GM12874 (cell line): ENCODE measurements around the gene ABCD2.
A peak's percentile ranks its signal among the peaks of the same experiment; 100 is the strongest.

Source experiments
- TF ChIP-seq, protein P1 (sequence below): IDR thresholded peaks from 2 replicates; pipeline ENCODE4 v1.5.1; 2011; ENCODE audit warnings: low read depth, mild to moderate bottlenecking, control low read depth, low read length, moderate library complexity; ENCODE audit not compliant: insufficient read depth

Gene ABCD2

DNA sequence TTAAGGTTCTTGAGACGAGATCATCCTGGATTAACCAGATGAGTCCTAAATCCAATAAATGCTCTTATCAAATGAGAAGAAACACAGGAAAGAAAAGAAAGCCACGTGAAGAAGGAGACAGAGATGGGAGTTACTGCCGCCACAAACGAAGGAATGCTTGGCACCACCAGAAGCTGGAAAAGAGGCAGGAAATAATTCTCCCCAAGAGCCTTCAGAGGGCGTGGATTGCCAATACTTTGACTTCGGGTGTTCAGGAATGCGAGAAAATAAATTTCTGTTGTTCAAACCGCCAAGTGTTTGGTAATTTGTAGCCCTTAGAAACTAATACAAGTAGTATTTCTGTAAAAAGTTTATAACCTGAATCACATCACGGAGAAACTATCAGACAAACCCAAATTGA is 31.3 kb downstream of the ABCD2 start:
- TF ChIP-seq, protein P1, sequence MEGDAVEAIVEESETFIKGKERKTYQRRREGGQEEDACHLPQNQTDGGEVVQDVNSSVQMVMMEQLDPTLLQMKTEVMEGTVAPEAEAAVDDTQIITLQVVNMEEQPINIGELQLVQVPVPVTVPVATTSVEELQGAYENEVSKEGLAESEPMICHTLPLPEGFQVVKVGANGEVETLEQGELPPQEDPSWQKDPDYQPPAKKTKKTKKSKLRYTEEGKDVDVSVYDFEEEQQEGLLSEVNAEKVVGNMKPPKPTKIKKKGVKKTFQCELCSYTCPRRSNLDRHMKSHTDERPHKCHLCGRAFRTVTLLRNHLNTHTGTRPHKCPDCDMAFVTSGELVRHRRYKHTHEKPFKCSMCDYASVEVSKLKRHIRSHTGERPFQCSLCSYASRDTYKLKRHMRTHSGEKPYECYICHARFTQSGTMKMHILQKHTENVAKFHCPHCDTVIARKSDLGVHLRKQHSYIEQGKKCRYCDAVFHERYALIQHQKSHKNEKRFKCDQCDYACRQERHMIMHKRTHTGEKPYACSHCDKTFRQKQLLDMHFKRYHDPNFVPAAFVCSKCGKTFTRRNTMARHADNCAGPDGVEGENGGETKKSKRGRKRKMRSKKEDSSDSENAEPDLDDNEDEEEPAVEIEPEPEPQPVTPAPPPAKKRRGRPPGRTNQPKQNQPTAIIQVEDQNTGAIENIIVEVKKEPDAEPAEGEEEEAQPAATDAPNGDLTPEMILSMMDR, result no peak

DNA sequence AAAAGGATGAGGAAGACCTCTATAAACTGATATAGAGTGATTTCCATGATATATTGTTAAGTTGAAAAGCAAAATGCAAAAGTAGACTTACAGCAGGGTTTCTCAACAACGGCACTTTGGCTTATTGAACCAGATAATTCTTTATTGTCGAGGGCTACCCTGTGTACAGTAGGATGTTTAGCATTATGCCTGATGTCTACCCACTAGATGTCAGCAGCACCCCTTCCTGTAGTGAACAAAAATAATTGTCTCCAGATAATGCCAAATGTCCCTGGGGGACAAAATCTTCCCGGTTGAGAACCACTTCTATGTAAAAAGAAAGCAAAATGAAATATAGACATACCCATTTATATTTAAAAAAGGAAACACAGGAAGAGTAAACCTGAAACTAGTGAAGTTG is 32.4 kb downstream of the ABCD2 start:
- TF ChIP-seq, protein P1, result peak; percentile 39; the same call in 1 of the 2 replicates

DNA sequence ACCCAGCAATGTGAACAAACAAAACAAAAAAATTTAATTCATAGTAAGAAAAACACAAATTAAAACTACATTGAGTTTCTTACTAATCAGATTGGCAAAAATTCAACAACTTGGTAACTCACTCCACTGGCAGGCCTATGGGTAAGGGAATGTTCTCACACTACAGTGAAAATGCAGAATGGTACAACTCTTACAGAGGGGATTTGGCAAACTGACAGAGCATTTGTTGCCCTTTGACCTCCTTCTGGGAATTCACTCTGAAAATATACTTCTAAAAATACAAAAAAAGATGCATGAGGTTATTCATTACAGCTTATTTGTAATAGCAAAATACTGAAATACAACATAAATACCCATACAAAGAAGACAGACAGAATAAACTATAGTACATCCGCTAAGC is 32.8 kb downstream of the ABCD2 start:
- TF ChIP-seq, protein P1, result no peak

DNA sequence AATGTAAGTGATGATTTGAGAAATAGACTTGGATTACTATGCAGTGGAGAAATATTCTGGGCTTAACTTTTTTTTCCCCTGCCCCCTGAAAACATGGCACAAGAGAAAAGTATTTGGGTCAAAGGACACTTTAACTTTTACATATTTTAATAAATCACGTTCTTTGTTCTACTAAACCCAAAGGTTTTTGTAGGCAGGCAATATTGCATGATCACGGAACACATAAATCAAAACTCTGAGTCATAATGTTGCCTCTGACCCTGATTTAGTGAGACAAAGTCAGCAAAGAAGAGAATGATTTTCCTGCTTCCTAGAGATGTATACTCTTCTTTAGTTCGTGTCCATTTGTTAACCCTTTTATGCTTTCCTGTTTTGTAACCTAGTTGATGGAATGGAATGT is 38.0 kb downstream of the ABCD2 start:
- TF ChIP-seq, protein P1, result no peak

DNA sequence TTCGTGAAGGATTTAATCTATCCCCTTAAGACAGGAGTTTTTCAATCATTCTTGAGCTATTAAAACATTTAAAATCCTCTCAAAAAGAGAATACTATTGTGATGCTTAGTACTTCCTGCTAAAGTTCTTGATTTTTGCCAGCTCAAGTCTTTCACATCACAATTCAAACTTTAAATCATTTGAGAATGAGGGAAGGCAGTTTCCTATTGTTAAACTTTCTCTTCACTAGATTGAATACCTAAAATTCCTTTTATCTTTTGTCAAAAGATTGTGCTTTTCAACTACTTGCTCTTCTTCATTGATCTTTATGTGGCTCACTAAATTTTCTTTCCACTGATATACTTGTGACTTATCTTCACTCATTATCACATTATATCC is 44.1 kb downstream of the ABCD2 start:
- TF ChIP-seq, protein P1, result no peak

DNA sequence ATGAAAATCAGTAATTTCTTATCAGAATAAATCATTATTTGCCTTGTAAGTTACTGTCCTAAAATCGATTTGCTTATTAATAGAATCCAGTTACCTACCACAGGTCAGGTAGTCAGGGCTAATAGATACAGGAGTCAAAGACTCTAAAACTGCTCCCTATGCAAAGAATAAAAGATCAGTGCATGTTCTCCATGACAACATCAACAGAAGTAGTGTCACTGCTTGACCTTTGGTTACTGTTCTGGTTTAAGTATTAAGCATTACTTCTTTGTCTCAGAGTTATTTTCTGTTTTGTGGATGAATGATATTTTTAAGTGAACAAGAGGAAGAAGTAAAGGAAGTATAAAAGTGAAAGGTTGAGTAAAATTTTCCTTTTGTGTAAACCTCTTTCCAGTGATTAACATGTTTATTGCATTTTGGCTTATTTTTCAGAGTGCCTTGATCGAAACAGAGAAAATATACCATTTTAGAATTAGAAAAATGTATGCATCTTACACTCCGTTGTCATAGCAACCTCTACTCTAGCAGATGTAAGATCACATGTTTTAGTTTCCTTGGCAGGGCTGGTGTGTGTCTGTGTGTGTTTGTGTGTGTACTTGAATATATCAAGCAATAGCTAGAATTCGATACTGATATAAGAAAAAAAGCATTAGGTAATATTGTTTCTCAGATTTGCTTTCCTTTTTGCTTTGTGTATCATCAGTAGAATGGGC is 44.7 kb downstream of the ABCD2 start:
- TF ChIP-seq, protein P1, result no peak

DNA sequence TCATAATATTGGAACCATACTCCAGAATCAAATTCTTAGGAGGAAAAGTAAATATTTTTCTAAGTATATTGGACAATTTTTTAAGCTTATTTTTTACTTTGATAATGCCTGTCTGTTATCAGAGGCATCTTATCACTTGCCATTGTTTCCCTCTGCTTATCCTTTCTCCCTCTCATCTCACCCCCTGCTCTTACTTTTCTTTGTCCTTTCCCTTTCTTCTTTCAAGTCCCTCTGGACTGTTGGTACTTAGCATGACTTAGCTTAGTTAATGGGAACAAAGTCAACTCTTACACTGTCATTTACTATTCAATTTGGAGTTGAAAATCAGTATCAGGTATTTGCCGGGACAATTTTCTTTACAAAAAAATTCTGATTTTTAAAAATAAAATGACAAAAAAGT is 45.2 kb downstream of the ABCD2 start:
- TF ChIP-seq, protein P1, result no peak
